Caco-2 (cell line): ENCODE data around the gene REEP1. TPM values are rescaled to one million over a fixed set of nuclear protein-coding genes. Genes with fewer than 3 reads are reported as not detected.

Source experiments
- BruUV-seq: library from RNA; stranded (reverse); fragments of 400-500 nt; replicated peaks from 2 replicates; lab custom pipeline; 2021; lab: Mats Ljungman, UMichigan
- CTCF ChIA-PET: fragments of 300-600 bp; sonication (Branson Sonifier 250); formaldehyde crosslinking; loops from one replicate; lab custom pipeline; 2022; ENCODE audit warnings: antibody characterized with exemption; lab: Charles Lee
- POLR2A ChIA-PET: fragments of 300-600 bp; sonication (Branson Sonifier 250); formaldehyde crosslinking; loops from one replicate; lab custom pipeline; 2022; ENCODE audit warnings: antibody characterized with exemption; lab: Charles Lee
- DNase-seq, 2 experiments: peaks; one replicate each; pipeline versions ENCODE4 v3.0.0 to v3.0.0-alpha.2; 2020 to 2022
- H3K27me3 ChIP-seq: replicated peaks from 2 replicates; pipeline ENCODE4 v1.6.0; 2011; ENCODE audit warnings: low read length; ENCODE audit not compliant: control insufficient read depth, insufficient read depth
- H3K36me3 ChIP-seq: 2 replicates; pipeline ENCODE4 v1.5.1; 2011; ENCODE audit warnings: low read length; ENCODE audit not compliant: control insufficient read depth, insufficient read depth
- H3K4me1 ChIP-seq: fragments of 250-450 bp; sonication (Bioruptor Pico); 2 replicates; pipeline ENCODE4 v1.5.1; 2020; ENCODE audit warnings: mild to moderate bottlenecking
- H3K4me3 ChIP-seq: 2 replicates; pipeline ENCODE4 v1.5.1; 2011; ENCODE audit warnings: low read depth, mild to moderate bottlenecking, control low read depth, low read length
- H3K9me3 ChIP-seq: fragments of 250-450 bp; sonication (Bioruptor Pico); 2 replicates; pipeline ENCODE4 v1.5.1; 2020; ENCODE audit warnings: mild to moderate bottlenecking, moderate library complexity
- H3K27ac Mint-ChIP-seq: one replicate; pipeline ENCODE4 v1.8.0; 2022; ENCODE audit warnings: mixed read lengths; ENCODE audit not compliant: unreplicated experiment
- H3K27me3 Mint-ChIP-seq: one replicate; pipeline ENCODE4 v1.8.0; 2022; ENCODE audit warnings: mixed read lengths; ENCODE audit not compliant: insufficient read depth, unreplicated experiment
- H3K36me3 Mint-ChIP-seq: one replicate; pipeline ENCODE4 v1.8.0; 2022; ENCODE audit warnings: mild to moderate bottlenecking, mixed read lengths; ENCODE audit not compliant: insufficient read depth, unreplicated experiment
- H3K4me1 Mint-ChIP-seq: one replicate; pipeline ENCODE4 v1.8.0; 2022; ENCODE audit warnings: low read depth, mixed read lengths; ENCODE audit not compliant: unreplicated experiment
- H3K4me3 Mint-ChIP-seq: one replicate; pipeline ENCODE4 v1.8.0; 2022; ENCODE audit warnings: mild to moderate bottlenecking, moderate library complexity, mixed read lengths; ENCODE audit not compliant: unreplicated experiment
- H3K9me3 Mint-ChIP-seq: one replicate; pipeline ENCODE4 v1.8.0; 2022; ENCODE audit warnings: mixed read lengths; ENCODE audit not compliant: unreplicated experiment
- intact Hi-C: fragments of 100-400 bp; cut with micrococcal nuclease; formaldehyde crosslinking; loops from one replicate; pipeline ENCODE4 v1.10.0; 2022; ENCODE audit not compliant: unreplicated experiment
- total RNA-seq: library from RNA; stranded (reverse); gene quantifications from 2 replicates; pipeline ENCODE4 v1.2.3, GENCODE V29; 2022
- TF ChIP-seq, protein P1 (sequence below), 2 experiments: fragments of 200-600 bp in 1 of 2; IDR thresholded peaks; 1 replicate in 1 of 2; 2 replicates in 1 of 2; pipeline versions ENCODE4 v1.5.1 to v1.8.0; 2011 to 2022; ENCODE audit warnings: antibody characterized with exemption in 1 of 2, control low read depth in 1 of 2, inconsistent platforms in 1 of 2, low read depth in 1 of 2, low read length in 1 of 2, mild to moderate bottlenecking in 1 of 2, moderate library complexity in 1 of 2; ENCODE audit not compliant: insufficient read depth in 1 of 2, severe bottlenecking in 1 of 2, unreplicated experiment in 1 of 2

Gene REEP1
- total RNA-seq, 1 experiment from 2014 or later = 16.6 TPM

DNA sequence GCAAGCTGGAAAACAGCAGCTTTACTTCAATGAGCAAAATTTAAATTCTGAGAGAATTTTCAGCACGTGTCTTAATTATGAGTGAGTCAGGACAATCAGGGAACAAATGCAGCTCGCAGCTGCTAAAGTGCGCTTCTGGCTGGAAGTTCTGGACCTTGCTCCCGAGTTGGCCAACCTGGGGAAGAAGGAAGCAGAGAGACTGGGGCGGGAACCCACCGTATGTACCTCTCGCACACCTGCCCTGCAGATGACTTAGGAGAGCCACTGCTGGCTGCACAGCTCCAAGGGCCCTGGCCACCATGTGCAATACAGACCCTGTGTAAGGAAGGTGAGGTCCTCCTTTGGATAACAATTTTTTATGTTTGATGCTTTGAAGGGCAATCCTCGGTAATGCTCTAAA, 42.4 kb downstream of the REEP1 start:
- H3K27ac Mint-ChIP-seq = no peak overlapping the region
- H3K27me3 Mint-ChIP-seq = no peaks in the 10 kb centered on the region
- intact Hi-C loops = loop anchor here (5.0 kb wide), 1 partner anchor 73 kb away; no protein-coding TSS in a partner anchor
- H3K9me3 ChIP-seq = no peaks in the 10 kb centered on the region
- H3K4me3 ChIP-seq = no peak overlapping the region
- peaks cover 8% of the 10 kb centered on the region for H3K4me1 Mint-ChIP-seq
- ChIA-PET CTCF (interaction anchor here (0.6 to 1.0 kb wide), 2 partner anchors 78 to 614 kb away, joined by 3 read pairs; no protein-coding TSS in a partner anchor), POLR2A (no interaction called here)
- no peaks in the 10 kb centered on the region for H3K36me3 ChIP-seq
- H3K4me1 ChIP-seq = no peaks in the 10 kb centered on the region
- BruUV-seq = no TSS peak
- TF ChIP-seq, protein P1, sequence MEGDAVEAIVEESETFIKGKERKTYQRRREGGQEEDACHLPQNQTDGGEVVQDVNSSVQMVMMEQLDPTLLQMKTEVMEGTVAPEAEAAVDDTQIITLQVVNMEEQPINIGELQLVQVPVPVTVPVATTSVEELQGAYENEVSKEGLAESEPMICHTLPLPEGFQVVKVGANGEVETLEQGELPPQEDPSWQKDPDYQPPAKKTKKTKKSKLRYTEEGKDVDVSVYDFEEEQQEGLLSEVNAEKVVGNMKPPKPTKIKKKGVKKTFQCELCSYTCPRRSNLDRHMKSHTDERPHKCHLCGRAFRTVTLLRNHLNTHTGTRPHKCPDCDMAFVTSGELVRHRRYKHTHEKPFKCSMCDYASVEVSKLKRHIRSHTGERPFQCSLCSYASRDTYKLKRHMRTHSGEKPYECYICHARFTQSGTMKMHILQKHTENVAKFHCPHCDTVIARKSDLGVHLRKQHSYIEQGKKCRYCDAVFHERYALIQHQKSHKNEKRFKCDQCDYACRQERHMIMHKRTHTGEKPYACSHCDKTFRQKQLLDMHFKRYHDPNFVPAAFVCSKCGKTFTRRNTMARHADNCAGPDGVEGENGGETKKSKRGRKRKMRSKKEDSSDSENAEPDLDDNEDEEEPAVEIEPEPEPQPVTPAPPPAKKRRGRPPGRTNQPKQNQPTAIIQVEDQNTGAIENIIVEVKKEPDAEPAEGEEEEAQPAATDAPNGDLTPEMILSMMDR (IDR thresholded peaks at IDR 0.05; ENCODE audit: insufficient read depth in 1 of 2, low read depth in 1 of 2, low read length in 1 of 2, severe bottlenecking in 1 of 2, unreplicated experiment in 1 of 2) = no peak
- no peaks in the 10 kb centered on the region for H3K9me3 Mint-ChIP-seq
- H3K36me3 Mint-ChIP-seq = peaks cover 7% of the 10 kb centered on the region
- no peak for DNase-seq
- no peaks in the 10 kb centered on the region for H3K27me3 ChIP-seq
- no peak overlapping the region for H3K4me3 Mint-ChIP-seq

DNA sequence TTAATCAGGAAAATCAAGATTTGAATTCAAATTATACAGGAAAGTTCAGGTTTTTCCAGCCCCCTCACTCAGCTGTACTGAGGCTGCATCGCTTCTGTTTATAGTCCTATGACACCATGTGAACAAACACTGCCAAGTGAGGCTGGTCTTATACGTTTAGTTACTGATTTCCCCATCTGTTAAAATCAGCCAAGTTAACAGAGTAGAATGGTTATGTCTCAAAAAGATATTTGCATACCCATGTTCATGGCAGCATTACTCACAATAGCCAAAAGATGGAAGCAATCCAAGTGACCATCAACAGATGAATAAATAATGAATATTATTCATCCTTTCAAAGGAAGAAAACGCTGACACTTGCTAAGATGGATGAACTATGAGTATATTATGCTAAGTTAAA, 43.8 kb downstream of the REEP1 start:
- ChIA-PET POLR2A (no interaction called here), CTCF (no interaction called here)
- Mint-ChIP-seq H3K9me3 (no peaks in the 10 kb centered on the region), H3K36me3 (peaks cover under 1% of the 10 kb centered on the region), H3K4me3 (no peak overlapping the region), H3K27ac (no peak overlapping the region), H3K27me3 (no peaks in the 10 kb centered on the region), H3K4me1 (peaks cover under 1% of the 10 kb centered on the region)
- no TSS peak for BruUV-seq
- Histone ChIP-seq H3K4me1 (no peaks in the 10 kb centered on the region), H3K36me3 (no peaks in the 10 kb centered on the region), H3K9me3 (no peaks in the 10 kb centered on the region), H3K27me3 (no peaks in the 10 kb centered on the region), H3K4me3 (no peak overlapping the region)
- no peak for DNase-seq
- TF ChIP-seq, protein P1 (IDR thresholded peaks at IDR 0.05; ENCODE audit: insufficient read depth in 1 of 2, low read depth in 1 of 2, low read length in 1 of 2, severe bottlenecking in 1 of 2, unreplicated experiment in 1 of 2) = no peak
- intact Hi-C loops = no loop called here

DNA sequence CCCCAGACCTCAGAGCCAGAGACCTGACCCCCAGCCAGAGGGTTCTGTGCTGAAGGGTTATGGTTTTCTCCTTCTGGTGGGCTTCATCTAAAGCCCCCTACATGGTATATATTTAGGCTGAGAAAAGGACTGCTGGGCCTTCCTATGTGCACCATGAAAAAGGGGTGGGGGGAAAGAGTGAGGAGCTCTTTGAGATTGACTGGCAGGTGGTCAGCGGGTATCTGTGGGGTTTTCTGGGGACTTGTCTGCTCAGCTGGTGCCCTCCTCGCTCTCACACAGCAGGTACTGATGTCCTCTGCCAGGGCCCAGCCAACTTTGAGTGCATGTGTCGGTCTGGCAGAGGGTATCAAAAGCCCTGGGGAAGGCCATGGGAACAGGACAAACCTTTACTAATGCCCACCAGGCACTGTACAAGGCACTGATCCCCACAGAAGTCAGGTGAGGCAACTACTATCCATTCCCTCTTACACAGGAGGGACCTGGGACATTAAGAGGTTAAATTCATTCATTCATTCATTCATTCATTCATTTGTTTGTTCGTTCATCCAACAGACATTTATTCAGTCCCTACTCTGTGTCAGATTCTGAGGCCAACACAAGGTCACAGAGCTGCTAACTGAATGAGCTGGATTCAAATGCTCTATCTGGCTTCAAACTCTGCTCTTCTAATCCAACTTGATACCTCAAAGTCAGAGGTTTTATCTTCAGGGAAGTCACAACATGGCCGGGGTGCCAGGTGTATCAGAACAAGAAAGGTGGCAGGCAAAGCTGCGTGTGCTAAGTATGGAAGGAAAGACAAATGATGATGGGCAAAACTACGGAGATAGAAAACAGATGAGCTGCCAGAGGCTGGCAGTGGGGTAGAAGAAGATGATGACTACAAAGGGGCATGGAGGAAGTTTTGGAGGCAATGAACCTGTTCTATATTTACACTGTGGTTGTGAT, 44.6 kb downstream of the REEP1 start:
- no TSS peak for BruUV-seq
- POLR2A ChIA-PET = no interaction called here
- CTCF ChIA-PET = no interaction called here
- Histone ChIP-seq H3K27me3 (no peaks in the 10 kb centered on the region), H3K9me3 (no peaks in the 10 kb centered on the region), H3K36me3 (no peaks in the 10 kb centered on the region), H3K4me1 (no peaks in the 10 kb centered on the region), H3K4me3 (no peak overlapping the region)
- DNase-seq = no peak
- H3K27ac Mint-ChIP-seq = no peak overlapping the region
- H3K27me3 Mint-ChIP-seq = no peaks in the 10 kb centered on the region
- intact Hi-C loops = no loop called here
- no peaks in the 10 kb centered on the region for H3K9me3 Mint-ChIP-seq
- no peak overlapping the region for H3K4me3 Mint-ChIP-seq
- no peaks in the 10 kb centered on the region for H3K36me3 Mint-ChIP-seq
- TF ChIP-seq, protein P1 (IDR thresholded peaks at IDR 0.05; ENCODE audit: insufficient read depth in 1 of 2, low read depth in 1 of 2, low read length in 1 of 2, severe bottlenecking in 1 of 2, unreplicated experiment in 1 of 2) = no peak
- no peaks in the 10 kb centered on the region for H3K4me1 Mint-ChIP-seq
